HG02870 (cell line): ENCODE data around the gene PDXK.
"Not testable (repeated sequence)": the region's sequence is repeated elsewhere in the genome, so short reads cannot be mapped to it uniquely, and the experiment has no call there.

Experiments used
- ATAC-seq: cut with Tn5 transposase; IDR thresholded peaks from one replicate; pipeline ENCODE4 v1.9.1; 2021; ENCODE audit warnings: mild to moderate bottlenecking, moderate library complexity; ENCODE audit not compliant: unreplicated experiment

PDXK gene

DNA sequence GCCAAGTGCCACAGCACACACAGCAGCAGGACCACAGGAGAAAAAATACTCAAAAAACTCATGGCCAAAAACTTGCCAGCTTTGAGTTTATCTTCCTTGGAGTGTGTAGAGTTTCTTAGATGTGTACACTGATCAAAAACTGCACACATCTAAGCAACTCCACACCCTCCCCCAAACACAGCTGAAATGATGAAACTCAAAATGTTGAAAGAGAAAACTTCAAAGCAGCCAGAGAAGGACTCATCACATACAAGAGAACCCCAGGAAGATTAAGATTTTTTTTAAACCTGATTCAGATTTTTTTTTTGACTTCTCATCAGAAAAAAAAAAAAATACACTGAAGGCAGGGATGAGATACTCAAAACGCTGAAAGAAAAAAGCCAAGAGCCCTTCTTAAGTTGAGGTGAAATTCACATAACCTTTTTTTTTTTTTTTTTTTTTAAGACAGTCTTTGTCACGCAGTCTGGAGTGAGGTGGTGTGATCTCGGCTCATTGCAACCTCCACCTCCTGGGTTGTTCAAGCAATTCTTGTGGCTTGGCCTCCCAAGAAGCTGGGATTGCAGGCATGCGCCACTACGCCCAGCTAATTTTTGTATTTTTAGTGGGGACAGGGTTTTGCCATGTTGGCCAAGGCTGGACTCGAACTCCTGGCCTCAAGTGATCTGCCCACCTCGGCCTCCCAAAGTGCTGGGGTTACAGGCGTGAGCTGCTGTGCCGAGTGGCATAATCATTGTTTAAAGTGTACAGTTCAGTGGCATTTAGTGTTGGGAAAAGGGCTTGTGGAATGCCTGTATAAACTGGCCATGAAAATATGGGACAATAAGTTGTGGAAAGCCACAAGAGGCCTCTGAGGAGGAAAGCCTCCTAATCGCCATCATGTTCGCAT is 20.9 kb upstream of the PDXK start:
- ATAC-seq, result no peak

- ATAC-seq, result not testable (repeated sequence)
Measured at GRCh38 chr21:43699492-43699777, 19.5 kb upstream of the PDXK start.

- ATAC-seq, result no peak
Measured at GRCh38 chr21:43699933-43700599, 18.9 kb upstream of the PDXK start.

GRCh38 chr21:43701936-43702784 is 16.8 kb upstream of the PDXK start:
- ATAC-seq, result no peak

- ATAC-seq, result no peak
Measured at GRCh38 chr21:43702785-43703034, 16.2 kb upstream of the PDXK start.

DNA sequence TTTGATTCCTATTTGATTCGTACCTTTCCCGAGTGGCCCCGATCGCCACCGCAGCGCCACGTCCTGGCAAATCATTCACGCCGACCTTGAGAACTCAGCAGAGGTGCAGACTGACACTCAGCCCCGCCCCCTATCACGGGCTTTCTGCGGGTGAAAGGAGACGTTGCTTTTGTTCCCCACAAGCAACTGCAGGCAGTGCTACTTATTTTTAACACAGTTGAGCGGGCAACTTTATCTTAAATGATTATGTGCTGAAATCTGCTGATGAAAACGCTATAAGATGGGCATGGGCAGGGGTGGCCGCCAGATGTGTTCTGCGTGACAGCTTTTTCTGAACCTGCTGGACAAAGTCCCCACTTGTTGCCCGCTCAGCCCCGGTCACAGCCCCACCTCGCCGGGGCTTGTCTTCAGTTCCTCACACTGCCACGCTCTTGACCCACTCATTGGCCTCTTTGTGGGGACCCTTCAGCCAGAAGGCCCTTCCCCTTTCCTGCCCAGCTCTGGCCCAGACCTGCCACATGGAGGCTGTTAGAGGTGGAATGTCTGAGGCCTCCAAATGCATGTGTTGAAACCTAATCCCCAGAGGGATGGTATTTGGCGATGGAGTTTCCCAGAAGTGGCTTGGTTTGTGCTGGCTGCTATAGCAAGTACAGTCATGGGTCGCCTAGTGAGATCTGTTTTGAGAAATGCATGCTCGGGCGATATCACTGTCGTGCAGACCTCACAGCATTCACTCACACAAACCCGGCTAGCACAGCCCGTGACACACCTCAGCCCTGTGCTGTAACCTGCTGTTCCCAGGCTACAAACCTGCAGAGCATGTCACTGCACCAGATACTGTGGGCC is 15.7 kb upstream of the PDXK start:
- ATAC-seq, result no peak

DNA sequence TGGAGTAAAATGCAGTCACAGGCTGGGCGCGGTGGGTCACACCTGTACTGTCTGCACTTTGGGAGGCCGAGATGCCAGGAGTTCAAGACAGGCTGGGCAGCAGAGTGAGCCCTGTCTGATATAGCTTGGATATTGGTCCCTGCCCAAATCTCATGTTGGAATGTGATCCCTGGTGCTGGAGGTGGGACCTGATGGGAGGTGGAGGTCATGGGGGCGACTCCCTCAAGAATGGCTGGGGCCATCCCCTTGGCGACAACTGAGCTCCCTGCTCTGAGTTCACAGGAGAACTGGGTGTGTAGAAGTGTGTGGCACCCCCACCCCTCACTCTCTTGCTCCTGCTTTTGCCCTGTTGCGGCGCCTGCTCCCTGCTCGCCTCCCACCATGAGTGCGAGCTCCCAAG is 11.5 kb upstream of the PDXK start:
- ATAC-seq, result no peak

DNA sequence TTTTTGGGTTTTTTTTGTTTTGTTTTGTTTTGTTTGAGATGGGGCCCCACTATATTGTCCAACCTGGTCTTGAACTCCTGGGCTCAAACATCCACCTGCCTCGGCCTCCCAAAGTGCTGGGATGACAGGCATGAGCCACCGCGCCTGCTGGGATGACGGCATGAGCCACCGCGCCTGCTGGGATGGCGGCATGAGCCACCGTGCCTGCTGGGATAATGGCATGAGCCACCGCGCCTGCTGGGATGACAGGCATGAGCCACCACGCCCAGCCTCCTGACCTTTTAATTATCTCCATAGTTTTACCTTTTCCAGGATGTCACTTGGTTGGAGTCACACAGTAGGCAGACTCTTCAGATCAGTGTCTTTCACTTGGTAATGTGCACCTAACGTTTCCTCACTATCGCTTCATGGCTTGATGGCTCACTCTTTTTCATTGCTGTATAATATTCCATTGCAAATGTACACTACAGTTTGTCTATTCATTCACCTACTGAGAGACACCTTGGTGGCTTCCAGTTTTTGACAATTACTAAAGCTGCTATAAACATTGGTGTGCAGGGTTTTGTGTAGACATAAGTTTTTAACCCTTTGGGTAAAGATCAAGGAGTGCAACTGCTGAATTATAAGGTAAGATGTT is 10.1 kb upstream of the PDXK start:
- no peak for ATAC-seq

DNA sequence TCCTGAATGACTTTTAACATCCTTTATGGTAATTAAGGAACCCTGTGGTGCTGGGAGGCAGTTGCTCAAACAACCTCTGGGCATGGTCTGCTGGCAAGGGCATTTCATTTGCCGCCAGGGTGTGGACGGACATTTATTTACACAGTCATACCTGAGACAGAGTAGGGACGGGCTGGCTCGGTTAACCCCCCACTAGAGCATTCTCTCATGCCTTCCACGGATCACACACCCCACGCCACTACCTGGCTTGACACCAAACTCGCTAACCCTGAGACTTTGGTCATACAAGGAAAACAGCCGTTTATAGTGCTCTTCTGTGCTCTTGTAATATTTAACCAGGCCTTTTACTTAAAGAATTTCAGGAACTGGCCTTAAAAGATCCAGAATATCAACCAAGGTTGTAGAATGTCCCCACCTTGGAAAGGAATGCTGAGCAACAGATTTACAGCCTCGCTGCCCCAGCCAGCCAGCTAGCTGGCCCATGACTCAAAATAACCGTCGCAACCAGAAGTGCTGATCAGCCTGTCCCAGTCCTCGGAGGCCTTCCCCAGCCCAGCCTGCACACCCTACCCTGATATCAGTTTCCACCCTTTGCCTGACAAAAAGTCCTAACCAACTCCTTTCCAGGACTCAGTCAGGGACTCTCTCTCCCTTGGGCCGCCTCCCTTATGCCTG is 6.5 kb upstream of the PDXK start:
- ATAC-seq, result no peak

GRCh38 chr21:43713123-43713522 is 5.8 kb upstream of the PDXK start:
- ATAC-seq, result not testable (repeated sequence)

- peak; percentile 30 for ATAC-seq
Measured at GRCh38 chr21:43716376-43717165, 2.4 kb upstream of the PDXK start.

- ATAC-seq, result no peak
Measured at GRCh38 chr21:43717166-43717853, 1.6 kb upstream of the PDXK start.

DNA sequence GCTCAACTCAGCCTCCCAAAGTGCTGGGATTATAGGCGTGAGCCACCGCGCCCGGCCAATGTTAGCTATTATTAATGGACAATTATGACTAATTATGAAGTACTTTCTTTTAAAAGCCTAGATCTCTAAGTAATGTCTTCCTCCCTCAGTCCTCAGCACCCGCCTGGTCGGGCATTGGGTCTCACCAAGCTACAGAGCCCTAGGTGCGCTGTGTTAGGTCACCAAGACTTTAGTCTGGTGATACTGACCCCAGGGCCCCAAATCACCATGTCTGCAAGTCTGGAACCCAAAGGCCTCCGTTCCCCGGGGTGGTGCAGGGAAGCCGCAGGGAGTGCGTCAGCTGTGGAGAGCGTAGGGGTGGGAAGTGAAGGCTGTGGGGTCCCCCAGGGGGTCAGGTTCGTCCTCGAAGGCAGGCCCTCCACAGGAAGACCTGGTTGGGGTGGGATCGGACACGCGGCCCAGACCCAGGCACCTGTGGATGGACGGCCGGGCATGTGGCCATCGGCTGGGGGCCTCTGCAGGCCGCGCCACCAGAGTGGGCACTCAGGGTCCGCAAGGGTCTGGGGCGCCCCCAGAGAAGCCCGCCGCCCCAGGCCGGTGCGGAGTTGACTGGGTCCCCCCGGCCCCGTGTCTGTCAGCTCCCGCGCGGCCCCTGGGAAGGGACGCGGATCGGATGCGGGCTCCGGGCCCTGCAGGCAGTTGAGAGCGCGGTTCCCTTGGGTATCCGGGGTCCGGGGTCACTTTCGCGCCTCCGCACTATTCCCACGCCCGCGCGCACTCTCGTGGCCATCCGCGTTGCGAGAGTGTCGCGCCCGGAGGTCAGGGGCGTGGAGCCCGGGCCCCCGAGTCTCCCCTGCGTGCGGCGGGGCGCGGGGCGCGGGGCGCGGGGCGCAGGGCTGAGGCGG is 710 bp upstream of the PDXK start:
- ATAC-seq, result no peak

DNA sequence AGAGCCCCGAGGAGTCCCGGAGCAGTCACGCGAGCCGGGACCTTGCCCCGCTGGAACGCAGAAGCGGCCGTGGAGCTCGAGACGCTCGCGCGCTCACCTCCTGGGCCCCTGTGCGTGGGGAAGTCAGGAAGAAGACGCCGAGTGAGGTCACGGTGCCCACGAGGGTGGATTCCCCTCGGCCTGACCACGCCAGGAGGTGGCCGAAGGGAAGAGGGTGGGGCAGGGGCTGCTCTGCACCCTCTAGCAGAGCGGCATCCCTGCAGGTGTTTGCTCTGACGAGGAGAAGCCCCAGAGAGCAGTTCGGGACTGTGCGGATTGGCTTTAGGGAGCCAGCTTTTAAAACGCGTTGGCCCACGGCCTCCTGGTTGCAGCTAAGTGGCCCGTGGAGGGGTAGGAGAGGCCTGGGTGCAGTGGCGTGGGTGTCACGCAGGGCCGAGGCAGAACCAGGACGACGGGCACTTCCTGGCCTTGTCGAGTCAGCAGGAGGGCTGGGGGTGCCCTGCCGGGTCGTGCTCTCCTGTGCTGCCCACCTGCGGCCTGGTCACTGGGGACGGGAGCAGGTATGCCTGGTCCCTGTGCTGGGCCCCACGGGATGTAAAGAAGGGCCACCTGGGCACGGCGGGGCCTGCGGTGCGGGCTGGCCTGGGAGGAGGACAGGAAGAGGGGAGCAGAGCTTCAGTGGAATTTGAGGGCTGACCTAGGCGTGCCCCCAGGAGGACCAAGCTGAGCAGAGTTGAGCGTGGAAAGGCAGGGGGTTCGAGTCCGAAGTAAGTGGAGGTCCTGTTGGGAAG is 1.0 kb downstream of the PDXK start:
- peak; percentile 2 for ATAC-seq

DNA sequence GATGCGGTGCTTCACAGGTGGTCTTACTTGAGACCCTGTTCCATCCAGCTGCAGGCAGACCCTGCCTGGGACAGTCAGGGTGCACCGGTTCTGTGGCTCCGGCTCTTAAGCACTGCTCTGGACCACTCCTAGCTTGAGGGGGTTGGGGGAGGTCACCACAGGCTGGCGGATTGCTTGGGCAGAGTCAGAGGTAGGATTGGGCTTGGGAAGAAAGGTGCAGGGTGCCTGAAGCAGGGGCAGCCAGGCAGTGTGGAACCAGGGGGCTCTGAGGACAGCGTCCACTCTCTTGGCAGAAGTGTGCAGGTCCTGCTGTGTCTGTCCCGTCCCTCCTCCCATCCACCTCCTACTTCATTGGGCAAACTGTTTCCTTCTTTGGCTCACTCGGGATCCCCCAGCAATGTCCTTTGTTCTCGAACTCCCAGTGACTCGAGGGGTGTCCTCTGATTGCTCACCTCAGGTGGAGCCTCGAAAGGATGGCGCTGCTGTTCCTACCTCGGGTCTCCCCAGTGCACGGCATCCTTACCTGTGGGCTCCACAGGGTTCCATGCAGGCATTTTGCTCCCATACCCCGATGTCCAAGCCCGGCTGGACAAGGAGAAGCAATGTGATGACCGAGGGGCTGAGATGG is 1.7 kb downstream of the PDXK start:
- no peak for ATAC-seq

- ATAC-seq, result no peak
Measured at GRCh38 chr21:43721206-43721605, 2.3 kb downstream of the PDXK start.
